ENCODE results near the gene OSBPL2.

- no peak for TF ChIP-seq POLR2AphosphoS5 (IDR thresholded peaks at IDR 0.05; ENCODE audit: low read depth, low read length)
- no peak for TF ChIP-seq POLR2A (IDR thresholded peaks at IDR 0.05; ENCODE audit: low read depth, low read length)
Observed at GRCh38 chr20:62327726-62328495, 89.6 kb downstream of the OSBPL2 start.
